Measurements from ENCODE around the gene CYP3A4.

DNA sequence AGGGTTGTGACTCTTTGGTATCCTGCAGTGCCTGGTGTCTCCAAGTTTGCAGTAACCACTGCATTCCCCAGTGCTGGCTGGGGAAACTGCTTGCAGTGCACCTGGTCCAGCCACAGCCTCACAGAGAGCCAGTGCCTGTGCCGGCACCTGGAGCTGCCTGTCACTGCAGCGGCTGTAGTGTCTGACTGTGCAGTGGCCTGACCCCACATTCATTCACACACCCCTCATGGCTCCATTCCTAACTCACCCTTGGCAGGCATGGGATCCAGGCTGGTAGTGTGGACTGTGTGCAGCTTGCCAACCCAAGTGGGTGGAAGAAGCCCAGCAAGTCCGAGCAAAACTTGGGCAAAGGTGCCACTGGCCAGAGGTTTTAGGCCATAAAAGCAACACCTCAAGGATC is 40.1 kb upstream of the CYP3A4 start:
- no peak for TF ChIP-seq CTCF (conservative IDR thresholded peaks at IDR 0.05 in 1 of 2, IDR thresholded peaks at IDR 0.05 in 1 of 2; ENCODE audit: low read depth in 1 of 2, low read length in 2 of 2)
- TF ChIP-seq EZH2 (IDR thresholded peaks at IDR 0.05; ENCODE audit: low read length, missing control alignments), result no peak
